ENCODE data around the gene C1GALT1. TPM values are rescaled to one million over a fixed set of nuclear protein-coding genes. Genes with fewer than 3 reads are reported as not detected.
"Not testable (repeated sequence)": the region's sequence is repeated elsewhere in the genome, so short reads cannot be mapped to it uniquely, and the experiment has no call there.

The C1GALT1 gene
- total RNA-seq, 1 donor from 2014 or later, result 28.8 TPM

GRCh38 chr7:7236041-7236440, 53.7 kb downstream of the C1GALT1 start:
- DNase-seq (ENCODE audit: low read depth, low spot score), result no peak

- DNase-seq (ENCODE audit: low read depth, low spot score), result no peak
These were observed 55.0 kb downstream of the C1GALT1 start for GRCh38 chr7:7237201-7237977.

- DNase-seq (ENCODE audit: low read depth, low spot score), result no peak
These were observed 55.6 kb downstream of the C1GALT1 start for GRCh38 chr7:7237978-7238267.

DNA sequence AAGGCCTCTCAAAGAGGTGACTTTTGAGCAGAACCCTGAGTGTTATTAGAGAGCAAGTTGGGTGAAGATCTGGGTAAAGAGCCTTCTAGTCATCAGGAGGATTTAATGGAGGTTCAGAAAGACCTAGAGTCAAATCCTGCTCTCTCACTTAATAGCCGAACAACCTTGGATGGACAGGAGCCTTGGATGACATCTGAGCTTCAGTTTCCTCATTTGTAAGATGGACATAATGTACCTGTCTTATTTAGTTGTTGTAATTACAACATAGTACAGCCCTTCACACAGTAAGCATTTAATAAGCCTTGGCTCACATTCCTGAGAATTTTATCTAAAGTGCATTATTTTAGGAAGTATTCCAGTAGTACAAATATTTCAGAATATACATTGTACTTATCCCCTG, 57.0 kb downstream of the C1GALT1 start:
- DNase-seq (ENCODE audit: low read depth, low spot score), result no peak

DNA sequence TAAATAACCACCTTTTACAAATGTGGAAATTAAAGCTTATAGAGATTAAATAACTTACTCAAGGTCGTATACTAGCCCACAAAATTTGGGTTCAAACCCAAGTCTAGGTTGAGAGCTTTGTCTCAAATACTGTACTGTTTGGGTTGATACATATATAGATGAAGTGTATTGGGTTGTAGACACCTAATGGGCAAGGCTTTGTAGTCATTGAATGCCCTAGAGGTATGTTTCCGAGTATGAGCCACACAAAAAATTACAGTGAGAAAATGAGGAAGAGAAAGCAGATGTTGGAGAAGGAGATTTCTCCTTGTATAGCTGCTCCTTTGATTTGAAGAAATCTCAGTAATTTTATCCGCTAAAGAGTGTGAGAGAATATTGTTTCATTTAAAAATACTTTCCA, 60.6 kb downstream of the C1GALT1 start:
- DNase-seq (ENCODE audit: low read depth, low spot score), result no peak

DNA sequence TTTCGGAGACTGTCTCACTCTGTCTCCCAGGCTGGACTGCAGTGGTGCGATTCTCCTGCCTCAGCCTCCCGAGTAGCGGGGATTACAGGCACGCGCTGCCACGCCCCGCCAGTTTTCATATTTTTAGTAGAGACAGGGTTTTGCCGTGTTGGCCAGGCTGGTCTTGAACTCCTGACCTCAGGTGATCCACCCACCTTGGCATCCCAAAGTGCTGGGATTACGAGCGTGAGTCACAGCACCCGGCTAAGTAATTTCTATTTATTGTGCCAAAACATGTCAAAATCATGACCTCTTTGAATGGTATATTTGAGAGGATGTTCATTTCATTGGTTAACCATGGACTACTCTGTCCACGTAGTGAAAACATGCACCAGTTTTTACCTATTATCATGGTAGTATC, 62.9 kb downstream of the C1GALT1 start:
- DNase-seq (ENCODE audit: low read depth, low spot score), result not testable (repeated sequence)

- no peak for DNase-seq (ENCODE audit: low read depth, low spot score)
These were observed 63.9 kb downstream of the C1GALT1 start for GRCh38 chr7:7246223-7246622.

- no peak for DNase-seq (ENCODE audit: low read depth, low spot score)
These were observed 65.3 kb downstream of the C1GALT1 start for GRCh38 chr7:7247658-7248057.

DNA sequence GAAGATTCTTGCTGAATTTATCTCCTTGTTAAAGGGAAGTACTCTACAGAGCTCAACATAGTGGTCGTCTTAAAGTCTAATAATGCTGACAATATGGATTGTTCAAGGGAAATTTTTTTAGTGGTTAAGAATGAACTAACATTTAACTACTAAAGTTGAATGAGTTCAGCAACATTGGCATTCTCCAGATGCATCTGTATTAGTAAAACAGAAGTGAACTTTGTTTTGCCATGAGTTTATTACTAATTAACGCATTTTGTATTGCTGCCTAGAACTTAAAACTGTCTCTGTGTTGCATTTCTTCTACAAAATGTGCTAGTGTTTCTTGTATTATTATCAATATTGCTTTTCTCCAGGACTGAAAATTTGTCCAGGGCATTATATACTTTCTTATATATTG, 67.5 kb downstream of the C1GALT1 start:
- no peak for DNase-seq (ENCODE audit: low read depth, low spot score)

GRCh38 chr7:7251742-7252141, 69.4 kb downstream of the C1GALT1 start:
- DNase-seq (ENCODE audit: low read depth, low spot score), result no peak

DNA sequence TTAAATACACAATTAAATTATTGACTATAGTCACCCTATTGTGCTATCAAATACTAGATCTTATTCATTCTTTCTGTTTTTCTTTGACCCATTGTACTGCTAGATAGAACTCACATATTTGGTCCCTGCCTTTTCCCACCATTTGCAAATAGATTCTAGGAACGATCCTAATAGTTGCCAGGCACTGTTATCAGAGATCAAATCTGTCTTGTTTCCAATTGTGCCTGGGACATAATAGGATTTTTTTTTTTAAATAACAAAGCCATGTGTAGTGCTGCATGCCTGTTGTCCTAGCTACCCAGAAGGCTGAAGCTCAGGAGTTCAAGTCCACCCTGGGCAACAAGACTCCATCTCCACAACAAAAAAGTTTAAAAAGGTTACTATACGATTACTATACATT, 72.0 kb downstream of the C1GALT1 start:
- no peak for DNase-seq (ENCODE audit: low read depth, low spot score)

- DNase-seq (ENCODE audit: low read depth, low spot score), result no peak
These were observed 72.6 kb downstream of the C1GALT1 start for GRCh38 chr7:7254908-7255307.

GRCh38 chr7:7256731-7257274, 74.5 kb downstream of the C1GALT1 start:
- DNase-seq (ENCODE audit: low read depth, low spot score), result no peak

DNA sequence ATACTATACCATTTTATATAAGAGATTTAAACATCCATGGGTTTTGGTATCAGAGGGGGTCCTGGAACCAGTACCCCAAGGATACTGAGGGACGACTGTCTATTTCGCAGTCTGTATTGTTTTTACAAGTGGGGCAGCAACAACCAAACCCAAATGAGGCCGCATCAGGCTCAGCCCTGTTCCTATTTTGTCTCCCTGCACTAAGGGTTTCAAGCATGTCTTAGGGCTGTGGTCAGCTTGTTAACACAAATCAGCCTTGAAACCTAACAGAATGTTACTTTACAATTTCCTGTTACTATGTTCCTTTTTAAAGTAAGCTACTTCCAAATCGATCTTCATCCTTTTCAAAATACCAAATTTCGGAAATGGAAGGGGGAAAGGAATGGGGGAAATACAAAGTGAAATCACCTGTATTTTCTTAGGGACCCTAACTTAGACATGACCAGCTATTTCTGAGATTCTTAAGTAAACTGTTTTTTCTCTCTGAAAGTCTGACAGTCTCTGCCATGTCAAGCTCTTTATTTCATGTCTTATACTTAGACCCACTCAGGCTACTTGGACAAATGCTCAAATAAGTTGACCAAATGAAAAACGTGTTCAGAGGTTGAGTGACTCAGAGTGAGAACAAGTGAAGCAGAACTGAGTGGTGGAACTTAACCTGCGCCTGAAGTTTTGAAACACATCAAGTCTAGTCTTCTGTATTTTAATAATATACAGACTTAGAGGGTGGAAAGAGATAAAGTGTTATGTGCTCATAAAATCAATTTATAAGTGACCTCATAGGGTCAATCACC, 75.8 kb downstream of the C1GALT1 start:
- DNase-seq (ENCODE audit: low read depth, low spot score), result no peak

DNA sequence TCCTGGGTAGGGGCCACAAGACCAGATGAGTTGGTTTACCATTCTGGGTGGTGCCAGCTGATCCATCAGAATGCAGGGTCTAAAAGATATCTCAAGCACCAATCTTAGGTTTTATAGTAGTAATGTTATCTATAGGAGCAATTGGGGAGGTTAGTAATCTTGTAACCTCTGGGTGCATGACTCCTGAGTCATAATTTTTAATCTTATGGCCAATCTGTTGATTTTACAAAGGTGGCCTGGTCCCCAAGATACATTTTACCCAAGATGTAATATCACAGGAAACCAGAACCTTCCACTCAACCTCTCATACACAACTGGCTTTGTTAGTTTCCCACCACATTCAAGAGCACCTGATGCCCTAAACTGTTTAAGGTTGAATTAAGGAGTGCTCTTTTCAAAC, 79.5 kb downstream of the C1GALT1 start:
- DNase-seq (ENCODE audit: low read depth, low spot score), result no peak

GRCh38 chr7:7263297-7264230, 81.2 kb downstream of the C1GALT1 start:
- no peak for DNase-seq (ENCODE audit: low read depth, low spot score)

DNA sequence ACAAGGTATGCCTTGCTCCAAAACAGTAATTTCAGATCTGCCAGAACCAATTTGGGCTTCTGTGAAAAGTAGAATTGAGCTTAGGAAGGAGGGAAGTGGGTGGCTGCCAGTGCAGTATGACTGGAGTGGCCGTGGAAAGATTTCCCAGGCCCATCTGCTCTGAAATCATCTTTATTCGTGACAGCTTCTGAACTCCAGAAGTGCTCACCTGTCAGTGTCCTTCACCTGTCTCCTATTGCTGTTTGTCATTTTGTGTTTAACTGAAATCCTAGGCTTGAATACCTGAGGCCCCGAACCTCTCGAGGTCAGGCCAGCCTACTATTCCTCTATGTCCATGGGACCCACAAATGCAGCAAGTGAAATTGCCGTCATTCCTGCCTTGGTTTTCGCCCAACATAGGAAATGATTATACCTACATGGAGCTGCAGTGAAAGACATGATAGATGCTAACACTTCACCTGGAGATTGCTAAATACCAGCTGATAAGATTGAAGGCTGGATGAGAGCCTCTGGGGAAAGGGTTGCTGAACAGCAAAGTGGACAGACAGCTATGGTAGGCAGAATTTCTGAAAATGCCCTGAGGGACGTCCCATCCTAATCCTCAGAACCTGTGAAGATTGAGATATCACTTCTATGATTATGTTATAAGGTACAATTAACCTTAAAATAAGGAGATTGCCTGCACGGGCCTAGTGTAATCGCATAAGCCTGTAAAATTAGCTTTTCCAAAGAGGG, 82.1 kb downstream of the C1GALT1 start:
- no peak for DNase-seq (ENCODE audit: low read depth, low spot score)

GRCh38 chr7:7265081-7266075, 83.0 kb downstream of the C1GALT1 start:
- no peak for DNase-seq (ENCODE audit: low read depth, low spot score)

DNA sequence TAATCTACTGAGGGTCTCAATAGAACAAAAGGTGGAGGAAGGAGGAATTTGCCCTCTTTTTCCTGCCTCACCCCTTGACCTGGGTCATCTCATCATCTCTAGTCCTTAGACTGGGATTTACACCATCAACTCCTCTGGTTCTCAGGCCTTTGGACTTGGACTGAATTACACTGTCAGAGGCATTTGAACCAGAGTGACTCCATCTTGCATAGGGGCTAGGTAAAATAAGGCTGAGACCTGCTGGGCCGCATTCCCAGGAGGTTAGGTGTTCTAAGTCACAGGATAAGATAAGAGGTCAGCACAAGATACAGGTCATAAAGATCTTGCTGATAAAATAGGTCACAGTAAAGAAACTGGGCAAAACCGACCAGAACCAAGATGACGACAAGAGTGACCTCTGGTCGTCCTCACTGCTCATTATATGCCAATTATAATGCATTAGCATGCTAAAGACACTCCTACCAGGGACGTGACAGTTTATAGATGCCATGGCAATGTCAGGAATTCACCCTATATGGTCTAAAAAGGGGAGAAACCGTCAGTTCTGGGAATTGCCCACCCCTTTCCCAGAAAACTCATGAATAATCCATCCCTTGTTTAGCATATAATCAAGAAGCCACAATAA, 84.0 kb downstream of the C1GALT1 start:
- DNase-seq (ENCODE audit: low read depth, low spot score), result no peak

Data from pulmonary artery endothelial cell (primary cell).